K562 (cell line): ENCODE results near the gene GPC3. TPM values are rescaled to one million over a fixed set of nuclear protein-coding genes. Genes with fewer than 3 reads are reported as not detected.

Experiments
- ATAC-seq: fragments of 200-7000 bp; cut with Tn5 transposase; 3 replicates; pipeline ENCODE4 v1.9.1; 2020; ENCODE audit warnings: moderate library complexity
- BruUV-seq: library from RNA; stranded (reverse); fragments of 400-500 nt; replicated peaks from 2 replicates; lab custom pipeline; 2021; lab: Mats Ljungman, UMichigan
- CTCF ChIA-PET: fragments of 300-600 bp; formaldehyde crosslinking; extraction: SDS; loops from one replicate; lab custom pipeline; 2021; ENCODE audit warnings: low intra/inter-chr PET ratio; lab: Yijun Ruan, JAX
- POLR2A ChIA-PET: fragments of 300-600, 350-650 bp; sonication (Branson Sonifier 250); formaldehyde crosslinking; extraction: SDS; loops from one replicate; lab custom pipeline; 2021; ENCODE audit warnings: antibody characterized with exemption, inconsistent platforms; lab: Yijun Ruan, JAX
- DNase-seq, 4 experiments: peaks; one replicate each; pipeline versions ENCODE4 v3.0.0 to v3.0.0-alpha.2; 2011 to 2018; ENCODE audit warnings: low spot score in 3 of 4, mixed read lengths in 3 of 4; ENCODE audit errors: extremely low read depth in 1 of 4
- FAIRE-seq: peaks from 2 replicates; lab custom pipeline; 2011; peaks lifted over from hg19 to GRCh38; lab: Jason Lieb, UNC
- H2AFZ ChIP-seq: 2 replicates; pipeline ENCODE4 v1.6.0; 2011; ENCODE audit warnings: low read depth, low read length, control low read depth, inconsistent platforms
- H3K27ac ChIP-seq: fragments of 200-600 bp; 3 replicates; pipeline ENCODE4 v1.8.0; 2011; ENCODE audit warnings: low read depth, mild to moderate bottlenecking, control low read depth, inconsistent platforms, low read length, moderate library complexity, mixed read lengths; ENCODE audit errors: extremely low read depth
- H3K27me3 ChIP-seq, 2 experiments: fragments of 300-600 bp in 1 of 2; 2 replicates in 1 of 2; 3 replicates in 1 of 2; pipeline versions ENCODE4 v1.6.0 to v1.8.0; 2011; ENCODE audit warnings: inconsistent platforms in 2 of 2, low read length in 2 of 2, mild to moderate bottlenecking in 1 of 2, mixed read lengths in 1 of 2, moderate library complexity in 1 of 2; ENCODE audit not compliant: control insufficient read depth in 2 of 2, insufficient read depth in 2 of 2
- H3K36me3 ChIP-seq: fragments of 300-600 bp; 3 replicates; pipeline ENCODE4 v1.8.0; 2011; ENCODE audit warnings: mild to moderate bottlenecking, low read length, inconsistent platforms; ENCODE audit not compliant: control insufficient read depth, insufficient read depth
- H3K4me1 ChIP-seq, 2 experiments: fragments of 200-600 bp in 1 of 2; replicated peaks in 1 of 2; 2 replicates in 1 of 2; 3 replicates in 1 of 2; pipeline versions ENCODE4 v1.5.1 to v1.8.0; 2011; ENCODE audit warnings: inconsistent platforms in 2 of 2, low read length in 2 of 2, mild to moderate bottlenecking in 1 of 2, mixed read lengths in 1 of 2, moderate library complexity in 1 of 2; ENCODE audit not compliant: control insufficient read depth in 2 of 2, insufficient read depth in 2 of 2
- H3K4me2 ChIP-seq: 2 replicates; pipeline ENCODE4 v1.6.1; 2011; ENCODE audit warnings: low read length, control low read depth, inconsistent platforms, mixed read lengths; ENCODE audit not compliant: insufficient read depth
- H3K4me3 ChIP-seq: fragments of 200-600 bp; sonication (generic), shearing (Covaris generic); 2 replicates; pipeline ENCODE4 v1.5.1; 2016; ENCODE audit warnings: control low read depth, inconsistent platforms
- H3K79me2 ChIP-seq: fragments of 200-600 bp; 3 replicates; pipeline ENCODE4 v1.8.0; 2011; ENCODE audit warnings: low read length, inconsistent platforms; ENCODE audit not compliant: control insufficient read depth, insufficient read depth
- H3K9ac ChIP-seq, 2 experiments: 2 replicates each; pipeline versions ENCODE4 v1.6.0 to v1.6.1; 2011; ENCODE audit warnings: low read depth in 2 of 2, low read length in 2 of 2, control low read depth in 1 of 2, inconsistent platforms in 1 of 2, mild to moderate bottlenecking in 1 of 2, mixed read lengths in 1 of 2; ENCODE audit not compliant: insufficient read depth in 1 of 2
- H3K9me1 ChIP-seq: one replicate; pipeline ENCODE4 v1.6.0; 2011; ENCODE audit warnings: inconsistent platforms, mild to moderate bottlenecking, low read length, moderate library complexity; ENCODE audit not compliant: control insufficient read depth, insufficient read depth
- H3K9me3 ChIP-seq: replicated peaks from 2 replicates; pipeline ENCODE4 v1.5.1; 2011; ENCODE audit warnings: low read depth, low read length, inconsistent platforms; ENCODE audit not compliant: control insufficient read depth, insufficient read depth
- H4K20me1 ChIP-seq: replicated peaks from 2 replicates; pipeline ENCODE4 v1.6.1; 2011; ENCODE audit warnings: low read length, inconsistent platforms, mixed read lengths; ENCODE audit not compliant: control insufficient read depth, insufficient read depth
- ETV6 ChIP-seq, 3 experiments: fragments of 150-350 bp in 1 of 3; sonication (generic) in 1 of 3; formaldehyde crosslinking in 1 of 3; IDR thresholded peaks; 2 replicates each; pipeline versions ENCODE4 v1.6.1 to v1.8.0; 2014 to 2022; ENCODE audit warnings: borderline replicate concordance in 2 of 3, low read depth in 2 of 3, antibody characterized with exemption in 1 of 3, low read length in 1 of 3, mild to moderate bottlenecking in 1 of 3, missing genetic modification reagents in 1 of 3
- NR4A1 ChIP-seq, 2 experiments: fragments of 250-450 bp in 1 of 2; fragments of 450-650 bp in 1 of 2; sonication (Bioruptor Pico) in 1 of 2; IDR thresholded peaks; 2 replicates each; pipeline versions ENCODE4 v1.4.0 to v1.6.1; 2016 to 2020; ENCODE audit warnings: mild to moderate bottlenecking in 2 of 2, missing compliant biosample characterization in 1 of 2, missing genetic modification characterization in 1 of 2, moderate library complexity in 1 of 2
- REST ChIP-seq, 2 experiments: fragments of 450-650 bp; formaldehyde crosslinking in 1 of 2; IDR thresholded peaks; 2 replicates each; pipeline versions ENCODE4 v1.4.0 to v1.6.1; 2014 to 2020; ENCODE audit warnings: mild to moderate bottlenecking in 2 of 2, borderline replicate concordance in 1 of 2, low read depth in 1 of 2
- U2AF2 ChIP-seq: fragments of 200-400 bp; formaldehyde crosslinking; optimal IDR thresholded peaks from 2 replicates; pipeline ENCODE3; 2017; ENCODE audit warnings: low read depth, mild to moderate bottlenecking, low read length
- ZC3H8 ChIP-seq: fragments of 450-650 bp; IDR thresholded peaks from 2 replicates; pipeline ENCODE4 v1.6.1; 2017
- WGBS: fragments of 100-300 bp; shearing (Covaris generic); methylation state at CpG from one replicate; pipeline ENCODE4 v1.1.6; 2016; ENCODE audit warnings: low coverage, mixed read lengths; ENCODE audit not compliant: insufficient coverage; ENCODE audit errors: missing lambda C conversion rate; 5-methylcytosine and 5-hydroxymethylcytosine counted together
- in situ Hi-C: fragments of 300-500 bp; cut with MboI; formaldehyde crosslinking; loops from 4 replicates; pipeline ENCODE4 v1.15.0; 2018; ENCODE audit warnings: inconsistent platforms, mixed read lengths
- intact Hi-C: fragments of 100-400 bp; cut with micrococcal nuclease; formaldehyde crosslinking; loops from 2 replicates; pipeline ENCODE4 v1.14.2; 2022
- polyA plus RNA-seq, 8 experiments: library from polyadenylated mRNA; depleted of rRNA in 4 of 8; stranded (reverse) in 5 of 8; unstranded in 3 of 8; fragments of >200 nt; fragmentation: Nextera tagmentation in 2 of 8; fragmentation: Illumina TruSeq in 1 of 8; extraction: Ambion mirVana in 2 of 8; extraction: Trizol in 1 of 8; gene quantifications; 2 replicates each; pipeline versions ENCODE4 v1.2.1 to v1.2.3, GENCODE V29; 2011 to 2014; ENCODE audit warnings: inconsistent platforms in 1 of 8, missing spikeins in 1 of 8
- total RNA-seq, 7 experiments: library from RNA; depleted of rRNA in 6 of 7; stranded (reverse); fragments of >200 nt in 6 of 7; fragmentation: Illumina TruSeq in 2 of 7; extraction: Trizol in 2 of 7; gene quantifications; 2 replicates each; pipeline versions ENCODE4 v1.2.1 to v1.2.3, GENCODE V29; 2011 to 2021; ENCODE audit warnings: low replicate concordance in 1 of 7
- TF ChIP-seq, protein P1 (sequence below): sonication (generic); formaldehyde crosslinking; IDR thresholded peaks from 2 replicates; pipeline ENCODE4 v1.8.1; 2022; ENCODE audit warnings: missing genetic modification reagents
- TF ChIP-seq, protein P2 (sequence below): fragments of 450-650 bp; formaldehyde crosslinking; IDR thresholded peaks from 2 replicates; pipeline ENCODE4 v1.4.0; 2020; ENCODE audit warnings: mild to moderate bottlenecking, moderate library complexity

Gene GPC3
- total and polyA plus RNA-seq, 9 of the 15 experiments (the other 6 are each of a cell fraction or from before 2014, with no cell fraction given): 0.42 TPM; not detected in 8

- ATAC-seq (no peak), DNase-seq (no peak), FAIRE-seq (no peak)
- in situ Hi-C loops (no loop called here), intact Hi-C loops (loop anchor here (10.0 kb wide), 1 partner anchor 161 kb away; no protein-coding TSS in a partner anchor)
- Histone ChIP-seq H3K4me3 (no peak overlapping the region), H3K27me3 (no peaks in the 10 kb centered on the region), H3K4me2 (no peak overlapping the region), H3K36me3 (no peaks in the 10 kb centered on the region), H3K9me3 (no peaks in the 10 kb centered on the region), H3K4me1 (no peaks in the 10 kb centered on the region), H3K27ac (no peak overlapping the region), H3K79me2 (no peaks in the 10 kb centered on the region), H2AFZ (no peak overlapping the region), H3K9me1 (no peaks in the 10 kb centered on the region), H4K20me1 (no peaks in the 10 kb centered on the region), H3K9ac (no peak overlapping the region)
- CTCF ChIA-PET: no interaction called here
- no TSS peak for BruUV-seq
- WGBS: 5% methylated on average over 4 of the region's 4 CpGs
- POLR2A ChIA-PET: no interaction called here
- no peak for TF ChIP-seq ZC3H8
- TF ChIP-seq NR4A1 (CRISPR knock-in tag; IDR thresholded peaks at IDR 0.05): no peak
- TF ChIP-seq NR4A1 (tag; IDR thresholded peaks at IDR 0.05): no peak
- no peak for TF ChIP-seq REST (IDR thresholded peaks at IDR 0.05; ENCODE audit: borderline replicate concordance)
- TF ChIP-seq REST (CRISPR knock-in tag; IDR thresholded peaks at IDR 0.05; ENCODE audit: low read depth): no peak
- TF ChIP-seq, protein P1, sequence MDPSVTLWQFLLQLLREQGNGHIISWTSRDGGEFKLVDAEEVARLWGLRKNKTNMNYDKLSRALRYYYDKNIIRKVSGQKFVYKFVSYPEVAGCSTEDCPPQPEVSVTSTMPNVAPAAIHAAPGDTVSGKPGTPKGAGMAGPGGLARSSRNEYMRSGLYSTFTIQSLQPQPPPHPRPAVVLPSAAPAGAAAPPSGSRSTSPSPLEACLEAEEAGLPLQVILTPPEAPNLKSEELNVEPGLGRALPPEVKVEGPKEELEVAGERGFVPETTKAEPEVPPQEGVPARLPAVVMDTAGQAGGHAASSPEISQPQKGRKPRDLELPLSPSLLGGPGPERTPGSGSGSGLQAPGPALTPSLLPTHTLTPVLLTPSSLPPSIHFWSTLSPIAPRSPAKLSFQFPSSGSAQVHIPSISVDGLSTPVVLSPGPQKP (CRISPR knock-in tag): no peak
- TF ChIP-seq, protein P2, sequence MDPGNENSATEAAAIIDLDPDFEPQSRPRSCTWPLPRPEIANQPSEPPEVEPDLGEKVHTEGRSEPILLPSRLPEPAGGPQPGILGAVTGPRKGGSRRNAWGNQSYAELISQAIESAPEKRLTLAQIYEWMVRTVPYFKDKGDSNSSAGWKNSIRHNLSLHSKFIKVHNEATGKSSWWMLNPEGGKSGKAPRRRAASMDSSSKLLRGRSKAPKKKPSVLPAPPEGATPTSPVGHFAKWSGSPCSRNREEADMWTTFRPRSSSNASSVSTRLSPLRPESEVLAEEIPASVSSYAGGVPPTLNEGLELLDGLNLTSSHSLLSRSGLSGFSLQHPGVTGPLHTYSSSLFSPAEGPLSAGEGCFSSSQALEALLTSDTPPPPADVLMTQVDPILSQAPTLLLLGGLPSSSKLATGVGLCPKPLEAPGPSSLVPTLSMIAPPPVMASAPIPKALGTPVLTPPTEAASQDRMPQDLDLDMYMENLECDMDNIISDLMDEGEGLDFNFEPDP (CRISPR knock-in tag): no peak
- no peak for TF ChIP-seq ETV6 (IDR thresholded peaks at IDR 0.05; ENCODE audit: borderline replicate concordance in 1 of 2, low read depth in 2 of 2, low read length in 1 of 2)
- TF ChIP-seq ETV6 (CRISPR knock-in tag; IDR thresholded peaks at IDR 0.05; ENCODE audit: borderline replicate concordance): no peak
- TF ChIP-seq U2AF2: no peak
Observed at GRCh38 chrX:133493366-133493765, 492.0 kb downstream of the GPC3 start.
